Activated T-helper 9 cell treated with anti-CD3 and anti-CD28 coated beads, Interleukin-2, amount 50 U/mL, for 16 hours (primary cell): ENCODE data around the gene VIPR1.
"Not testable (repeated sequence)": the region's sequence is repeated elsewhere in the genome, so short reads cannot be mapped to it uniquely, and the experiment has no call there.

Experiments used
- DNase-seq: peaks from one replicate; pipeline ENCODE4 v3.0.0-alpha.2; 2020; ENCODE audit warnings: low read depth

VIPR1 gene

DNA sequence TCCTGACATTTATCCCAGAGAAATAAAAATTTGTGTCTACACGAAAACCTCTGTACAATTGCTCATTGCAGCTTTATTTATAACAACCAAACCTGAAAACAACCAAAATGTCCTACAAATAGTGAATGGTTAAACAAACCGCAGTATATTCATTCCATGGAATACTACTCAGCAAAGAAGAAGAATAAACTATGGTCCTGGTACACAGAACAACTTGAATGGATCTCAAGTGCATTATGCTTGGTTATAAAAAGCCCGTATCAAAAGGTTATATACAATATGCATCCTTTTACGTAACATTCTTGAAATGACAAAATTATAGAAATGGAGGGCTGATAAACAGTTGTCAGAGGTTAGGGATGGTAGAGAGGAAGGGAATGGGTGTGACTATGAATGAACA, 75.6 kb downstream of the VIPR1 start:
- no peak for DNase-seq

DNA sequence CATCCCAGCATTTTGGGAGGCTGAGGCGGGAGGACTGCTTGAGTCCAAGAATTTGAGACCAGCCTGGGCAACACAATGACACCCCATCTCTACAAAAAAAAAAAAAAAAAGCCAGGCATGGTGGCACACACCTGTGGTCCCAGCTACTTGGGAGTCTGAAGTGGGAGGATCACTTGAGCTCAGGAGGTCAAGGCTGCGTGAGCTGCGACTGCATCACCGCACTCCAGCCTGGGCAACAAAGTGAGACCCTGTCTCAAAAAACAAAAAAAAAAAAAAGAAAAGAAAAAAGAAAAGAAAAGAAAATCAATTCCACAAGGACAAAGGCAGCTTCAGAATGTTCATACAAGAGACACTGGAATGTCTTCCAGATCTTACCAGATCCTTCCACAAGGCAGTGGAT, 76.9 kb downstream of the VIPR1 start:
- DNase-seq, result not testable (repeated sequence)

DNA sequence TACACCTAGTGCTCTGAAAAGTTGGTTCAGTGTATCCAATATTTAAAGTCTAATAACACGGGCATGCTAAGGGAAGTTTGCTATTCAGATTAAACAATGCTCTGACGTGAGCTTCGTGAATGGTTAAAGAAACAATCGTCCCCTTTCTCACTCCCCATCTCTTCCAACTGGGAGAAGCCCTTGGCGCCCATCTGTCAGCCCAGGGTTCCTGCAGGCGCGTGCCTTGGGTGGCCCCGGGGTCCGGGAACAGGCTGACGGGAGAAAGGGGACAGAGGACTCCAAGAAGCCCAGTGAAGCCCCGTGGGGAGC, 78.9 kb downstream of the VIPR1 start:
- no peak for DNase-seq

GRCh38 chr3:42581709-42582473, 79.4 kb downstream of the VIPR1 start, which contains the start of gene SEC22C:
Gene SEC22C, minus strand, starts transcription at chr3:42581967. Its CDS starts 12,921 bp downstream, at chr3:42569046.
- DNase-seq, result peak; percentile 97

DNA sequence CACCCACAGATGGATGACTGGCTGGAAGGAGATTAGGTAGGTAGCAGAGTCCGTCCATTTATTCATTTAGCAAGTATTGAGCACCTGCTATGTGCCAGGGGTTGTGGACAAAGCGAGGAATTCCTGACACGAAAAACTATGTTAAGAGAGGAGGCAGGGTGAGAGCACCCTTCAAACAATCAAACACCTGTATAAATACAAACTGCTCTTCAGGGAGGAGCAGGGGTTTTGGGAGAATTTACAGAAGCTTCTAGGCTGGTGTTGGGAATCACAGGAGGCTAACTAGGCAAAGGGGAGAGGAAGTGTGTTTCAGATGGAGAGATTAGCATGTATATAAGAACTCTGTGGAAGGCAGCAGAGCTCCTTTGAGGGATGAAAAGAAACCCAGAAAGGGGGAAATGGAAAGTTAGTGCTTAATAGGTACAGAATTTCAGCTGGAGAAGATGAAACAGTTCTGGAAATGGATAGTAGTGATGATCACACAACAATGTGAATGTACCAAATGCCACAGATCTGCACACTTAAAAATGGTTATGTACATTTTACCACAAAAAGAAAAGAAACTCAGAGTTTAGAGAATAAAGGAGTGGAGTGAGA, 80.1 kb downstream of the VIPR1 start:
- DNase-seq, result no peak
